CD14-positive monocyte (primary cell): ENCODE results near the gene OXER1. TPM values are rescaled to one million over a fixed set of nuclear protein-coding genes. Genes with fewer than 3 reads are reported as not detected.

Source experiments
- DNase-seq, 3 donors: peaks; one replicate each; pipeline ENCODE4 v3.0.0-alpha.2; 2011 to 2022
- H2AFZ ChIP-seq: 2 replicates; pipeline ENCODE4 v1.6.0; 2012; ENCODE audit warnings: mild to moderate bottlenecking, low read depth, low read length, inconsistent platforms; ENCODE audit not compliant: insufficient read depth, poor library complexity, severe bottlenecking
- H3K27ac ChIP-seq, 2 donors: 1 replicate in 1 of 2; 2 replicates in 1 of 2; pipeline ENCODE4 v1.5.1; 2012 to 2013; ENCODE audit warnings: low read length in 2 of 2, control low read depth in 1 of 2, inconsistent platforms in 1 of 2, low read depth in 1 of 2, mild to moderate bottlenecking in 1 of 2
- H3K27me3 ChIP-seq, 2 donors: one replicate each; pipeline versions ENCODE4 v1.6.0 to v1.6.1; 2011 to 2013; ENCODE audit warnings: low read length in 2 of 2; ENCODE audit not compliant: control insufficient read depth in 2 of 2, insufficient read depth in 2 of 2
- H3K36me3 ChIP-seq, 2 donors: replicated peaks in 1 of 2; 1 replicate in 1 of 2; 2 replicates in 1 of 2; pipeline versions ENCODE4 v1.5.1 to v1.6.1; 2012 to 2013; ENCODE audit warnings: low read length in 2 of 2, control low read depth in 1 of 2, inconsistent platforms in 1 of 2, mild to moderate bottlenecking in 1 of 2; ENCODE audit not compliant: insufficient read depth in 2 of 2, control insufficient read depth in 1 of 2
- H3K4me1 ChIP-seq, 2 donors: 1 replicate in 1 of 2; 2 replicates in 1 of 2; pipeline versions ENCODE4 v1.5.1 to v1.6.1; 2012 to 2013; ENCODE audit warnings: low read length in 2 of 2, control low read depth in 1 of 2, inconsistent platforms in 1 of 2, mild to moderate bottlenecking in 1 of 2, moderate library complexity in 1 of 2; ENCODE audit not compliant: insufficient read depth in 2 of 2, control insufficient read depth in 1 of 2
- H3K4me2 ChIP-seq: replicated peaks from 2 replicates; pipeline ENCODE3; 2012; ENCODE audit warnings: low read length, moderate library complexity, mild to moderate bottlenecking; ENCODE audit not compliant: poor library complexity, severe bottlenecking; ENCODE audit errors: extremely low read depth
- H3K4me3 ChIP-seq, 3 experiments: fragments of 200-600 bp in 1 of 3; sonication (generic) in 1 of 3; replicated peaks in 1 of 3; 1 replicate in 2 of 3; 2 replicates in 1 of 3; pipeline ENCODE4 v1.5.1; 2011 to 2013; ENCODE audit warnings: low read length in 3 of 3, mild to moderate bottlenecking in 3 of 3, control low read depth in 2 of 3, low read depth in 2 of 3, inconsistent platforms in 1 of 3, moderate library complexity in 1 of 3
- H3K79me2 ChIP-seq: 2 replicates; pipeline ENCODE4 v1.6.0; 2012; ENCODE audit warnings: mild to moderate bottlenecking, control low read depth, inconsistent platforms, low read length, moderate library complexity; ENCODE audit not compliant: insufficient read depth
- H3K9ac ChIP-seq: 2 replicates; pipeline ENCODE4 v1.6.0; 2017; ENCODE audit warnings: low read length, mild to moderate bottlenecking; ENCODE audit not compliant: insufficient read depth, poor library complexity, severe bottlenecking
- H3K9me3 ChIP-seq, 2 donors: replicated peaks in 1 of 2; 1 replicate in 1 of 2; 2 replicates in 1 of 2; pipeline versions ENCODE4 v1.5.1 to v1.6.1; 2012 to 2013; ENCODE audit warnings: low read length in 2 of 2, control low read depth in 1 of 2; ENCODE audit not compliant: control insufficient read depth in 1 of 2, insufficient read depth in 1 of 2
- H4K20me1 ChIP-seq: 2 replicates; pipeline ENCODE4 v1.6.0; 2012; ENCODE audit warnings: mild to moderate bottlenecking, low read length, control low read depth, moderate library complexity; ENCODE audit not compliant: insufficient read depth
- H3K27ac Mint-ChIP-seq, 7 donors: one replicate each; pipeline ENCODE4 v1.8.0; 2020; ENCODE audit warnings: mild to moderate bottlenecking in 7 of 7, mixed read lengths in 7 of 7, moderate library complexity in 6 of 7, inconsistent platforms in 2 of 7
- H3K27me3 Mint-ChIP-seq, 3 donors: one replicate each; pipeline ENCODE4 v1.8.0; 2021 to 2022; ENCODE audit warnings: low read depth in 3 of 3, mild to moderate bottlenecking in 3 of 3, mixed read lengths in 3 of 3, moderate library complexity in 3 of 3, inconsistent platforms in 1 of 3
- H3K36me3 Mint-ChIP-seq, 2 donors: one replicate each; pipeline ENCODE4 v1.8.0; 2020; ENCODE audit warnings: mixed read lengths in 2 of 2, inconsistent platforms in 1 of 2, mild to moderate bottlenecking in 1 of 2
- H3K4me1 Mint-ChIP-seq: one replicate; pipeline ENCODE4 v1.8.0; 2020; ENCODE audit warnings: mild to moderate bottlenecking, mixed read lengths
- H3K4me3 Mint-ChIP-seq, 2 donors: one replicate each; pipeline ENCODE4 v1.8.0; 2020; ENCODE audit warnings: mild to moderate bottlenecking in 2 of 2, mixed read lengths in 2 of 2, moderate library complexity in 1 of 2
- H3K9me3 Mint-ChIP-seq, 7 donors: one replicate each; pipeline ENCODE4 v1.8.0; 2020 to 2022; ENCODE audit warnings: mixed read lengths in 7 of 7, mild to moderate bottlenecking in 6 of 7, moderate library complexity in 6 of 7, inconsistent platforms in 2 of 7
- WGBS: methylation state at CpG from one replicate; pipeline ENCODE4 v1.1.5; 2013; ENCODE audit warnings: missing lambda C conversion rate; ENCODE audit not compliant: insufficient coverage; 5-methylcytosine and 5-hydroxymethylcytosine counted together
- intact Hi-C, 2 donors: fragments of 100-400 bp; cut with micrococcal nuclease; formaldehyde crosslinking; loops; one replicate each; pipeline versions ENCODE4 v1.15.0 to v1.15.1; 2023
- polyA plus RNA-seq, 3 donors: library from polyadenylated mRNA; depleted of rRNA in 1 of 3; unstranded in 2 of 3; stranded (reverse) in 1 of 3; fragments of 300-500 nt in 2 of 3; fragments of >200 nt in 1 of 3; fragmentation: Illumina TruSeq in 2 of 3; gene quantifications; 1 replicate in 2 of 3; 2 replicates in 1 of 3; pipeline ENCODE4 v1.2.3, GENCODE V29; 2012 to 2021
- TF ChIP-seq, protein P1 (sequence below): fragments of 200-600 bp; IDR thresholded peaks from one replicate; pipeline ENCODE4 v1.8.0; 2022; ENCODE audit warnings: antibody characterized with exemption, mild to moderate bottlenecking

OXER1 gene
- polyA plus RNA-seq, 3 donors: 3.8 to 13.3 (median 5.7) TPM

DNA sequence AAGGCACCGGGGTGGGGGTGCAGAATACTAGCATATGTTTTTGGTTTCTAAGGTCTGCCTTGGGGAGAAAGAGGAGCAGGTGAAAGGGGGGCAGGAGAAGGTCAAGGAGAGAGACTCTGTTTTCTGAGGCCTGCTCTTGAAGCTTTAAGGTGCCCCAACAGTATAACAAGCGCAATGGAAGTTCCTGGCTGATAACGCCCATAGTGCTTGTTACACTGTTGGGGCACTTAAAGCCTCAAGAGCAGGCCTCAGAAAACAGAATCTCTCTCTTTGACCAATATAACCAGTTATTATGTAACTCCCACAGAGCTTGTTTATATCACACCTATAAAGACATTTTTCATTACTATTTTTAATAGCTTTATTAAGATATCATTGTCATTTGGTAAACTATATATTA, 16.5 kb downstream of the OXER1 start:
- Histone ChIP-seq H3K9me3 (no peaks in the 10 kb centered on the region), H3K4me2 (no peak overlapping the region), H3K79me2 (no peaks in the 10 kb centered on the region), H3K4me3 (no peak overlapping the region), H3K27ac (no peak overlapping the region), H3K4me1 (peaks cover 22 to 24% of the 10 kb centered on the region in 2 donors), H3K27me3 (no peaks in the 10 kb centered on the region), H4K20me1 (no peaks in the 10 kb centered on the region), H3K9ac (no peak overlapping the region), H3K36me3 (no peaks in the 10 kb centered on the region), H2AFZ (no peak overlapping the region)
- no peak for DNase-seq
- TF ChIP-seq, protein P1, sequence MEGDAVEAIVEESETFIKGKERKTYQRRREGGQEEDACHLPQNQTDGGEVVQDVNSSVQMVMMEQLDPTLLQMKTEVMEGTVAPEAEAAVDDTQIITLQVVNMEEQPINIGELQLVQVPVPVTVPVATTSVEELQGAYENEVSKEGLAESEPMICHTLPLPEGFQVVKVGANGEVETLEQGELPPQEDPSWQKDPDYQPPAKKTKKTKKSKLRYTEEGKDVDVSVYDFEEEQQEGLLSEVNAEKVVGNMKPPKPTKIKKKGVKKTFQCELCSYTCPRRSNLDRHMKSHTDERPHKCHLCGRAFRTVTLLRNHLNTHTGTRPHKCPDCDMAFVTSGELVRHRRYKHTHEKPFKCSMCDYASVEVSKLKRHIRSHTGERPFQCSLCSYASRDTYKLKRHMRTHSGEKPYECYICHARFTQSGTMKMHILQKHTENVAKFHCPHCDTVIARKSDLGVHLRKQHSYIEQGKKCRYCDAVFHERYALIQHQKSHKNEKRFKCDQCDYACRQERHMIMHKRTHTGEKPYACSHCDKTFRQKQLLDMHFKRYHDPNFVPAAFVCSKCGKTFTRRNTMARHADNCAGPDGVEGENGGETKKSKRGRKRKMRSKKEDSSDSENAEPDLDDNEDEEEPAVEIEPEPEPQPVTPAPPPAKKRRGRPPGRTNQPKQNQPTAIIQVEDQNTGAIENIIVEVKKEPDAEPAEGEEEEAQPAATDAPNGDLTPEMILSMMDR: no peak
- intact Hi-C loops: no loop called here
- Mint-ChIP-seq H3K27me3 (peaks cover 0 to 2% (median 0%) of the 10 kb centered on the region in 3 donors), H3K9me3 (peaks cover 0 to 3% (median 0%) of the 10 kb centered on the region in 7 donors), H3K4me1 (peaks cover 23% of the 10 kb centered on the region), H3K36me3 (peaks cover 0 to 4% of the 10 kb centered on the region in 2 donors), H3K4me3 (no peak overlapping the region), H3K27ac (peak overlapping the region in 2 of 7 donors; percentile 41 to 55)
- 90% methylated on average over 3 of the region's 3 CpGs for WGBS

DNA sequence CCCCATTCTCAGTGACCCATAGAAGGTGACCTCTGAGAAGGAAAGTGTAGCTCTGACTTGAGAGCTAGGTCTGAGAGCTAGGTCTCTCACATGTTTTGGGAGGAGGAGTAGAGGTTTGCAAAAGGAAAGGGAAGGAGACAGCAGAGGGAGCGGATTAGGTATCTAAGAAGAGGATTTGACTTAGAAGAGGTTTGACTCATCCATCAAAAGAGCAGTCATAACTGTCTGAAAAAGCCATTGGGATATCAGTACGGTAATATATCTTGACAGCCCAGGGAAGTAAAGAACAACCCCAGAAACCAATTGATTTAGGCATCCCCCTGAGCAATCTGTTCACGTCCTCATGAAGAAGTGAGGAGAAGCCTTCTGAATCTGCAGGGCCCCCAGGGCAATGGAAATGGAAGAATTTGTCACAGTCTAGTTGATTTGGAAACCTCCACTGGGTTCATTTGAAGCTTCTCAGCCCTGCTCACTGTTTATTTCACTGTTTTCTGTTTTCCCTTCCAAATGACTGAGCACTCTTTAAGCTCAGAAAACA, 19.3 kb downstream of the OXER1 start:
- no peaks in the 10 kb centered on the region for H3K9me3 ChIP-seq
- peaks cover 0 to 2% (median 0%) of the 10 kb centered on the region in 3 donors for H3K27me3 Mint-ChIP-seq
- intact Hi-C loops: no loop called here
- H3K27ac Mint-ChIP-seq: peak overlapping the region in 1 of 7 donors; percentile 27
- no peak overlapping the region for H3K27ac ChIP-seq
- H3K4me2 ChIP-seq: no peak overlapping the region
- H3K79me2 ChIP-seq: no peaks in the 10 kb centered on the region
- H3K4me3 ChIP-seq: no peak overlapping the region
- no peaks in the 10 kb centered on the region for H3K4me1 ChIP-seq
- H3K36me3 ChIP-seq: no peaks in the 10 kb centered on the region
- H3K9ac ChIP-seq: no peak overlapping the region
- H2AFZ ChIP-seq: no peak overlapping the region
- H3K4me1 Mint-ChIP-seq: peaks cover 5% of the 10 kb centered on the region
- no peaks in the 10 kb centered on the region for H3K27me3 ChIP-seq
- 100% methylated on average over 1 of the region's 3 CpGs for WGBS
- H4K20me1 ChIP-seq: no peaks in the 10 kb centered on the region
- no peak overlapping the region for H3K4me3 Mint-ChIP-seq
- DNase-seq: no peak
- TF ChIP-seq, protein P1: no peak
- H3K9me3 Mint-ChIP-seq: peaks cover 0 to 7% (median 0%) of the 10 kb centered on the region in 7 donors
- peaks cover 0 to 4% of the 10 kb centered on the region in 2 donors for H3K36me3 Mint-ChIP-seq
